ENCODE results near the gene MCRIP2. TPM values are rescaled to one million over a fixed set of nuclear protein-coding genes. Genes with fewer than 3 reads are reported as not detected.
A peak's percentile ranks its signal among the peaks of the same experiment; 100 is the strongest.

MCRIP2 gene
- total RNA-seq, 1 donor, result 13.3 TPM

DNA sequence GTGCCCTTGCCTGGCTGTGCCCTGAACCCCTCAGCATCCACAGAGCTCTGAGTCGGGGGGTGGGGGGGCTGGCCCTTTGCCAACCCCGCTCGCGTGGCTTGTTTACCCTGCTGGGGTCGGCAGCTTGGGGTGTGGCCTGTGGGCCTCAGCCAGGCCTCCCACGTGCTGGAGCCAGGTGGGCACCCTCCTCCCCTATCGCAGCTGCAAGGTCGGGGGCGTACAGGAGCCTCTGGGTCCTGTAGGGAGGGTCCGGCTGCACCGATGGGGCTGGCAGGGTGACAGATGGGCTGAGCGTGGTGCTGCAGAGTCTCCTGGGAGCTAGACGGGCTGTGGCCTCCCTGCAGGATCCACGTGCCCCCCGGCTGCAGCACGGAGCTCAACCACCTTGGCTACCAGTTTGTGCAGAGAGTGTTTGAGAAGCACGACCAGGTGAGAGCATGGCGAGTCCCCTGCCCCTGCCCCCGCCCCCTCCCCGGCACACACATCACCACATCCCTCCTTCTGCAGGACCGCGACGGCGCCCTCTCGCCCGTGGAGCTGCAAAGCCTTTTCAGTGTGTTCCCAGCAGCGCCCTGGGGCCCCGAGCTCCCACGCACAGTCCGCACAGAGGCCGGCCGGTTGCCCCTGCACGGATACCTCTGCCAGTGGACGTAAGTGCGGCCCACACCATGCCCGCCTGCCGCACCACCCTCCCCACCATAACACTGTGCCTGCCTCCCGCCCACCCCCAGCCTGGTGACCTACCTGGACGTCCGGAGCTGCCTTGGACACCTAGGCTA lies 29.9 kb downstream of the MCRIP2 start:
- no peak overlapping the region for H3K4me3 ChIP-seq (ENCODE audit: low read depth, low read length)
- TF ChIP-seq, protein P1, sequence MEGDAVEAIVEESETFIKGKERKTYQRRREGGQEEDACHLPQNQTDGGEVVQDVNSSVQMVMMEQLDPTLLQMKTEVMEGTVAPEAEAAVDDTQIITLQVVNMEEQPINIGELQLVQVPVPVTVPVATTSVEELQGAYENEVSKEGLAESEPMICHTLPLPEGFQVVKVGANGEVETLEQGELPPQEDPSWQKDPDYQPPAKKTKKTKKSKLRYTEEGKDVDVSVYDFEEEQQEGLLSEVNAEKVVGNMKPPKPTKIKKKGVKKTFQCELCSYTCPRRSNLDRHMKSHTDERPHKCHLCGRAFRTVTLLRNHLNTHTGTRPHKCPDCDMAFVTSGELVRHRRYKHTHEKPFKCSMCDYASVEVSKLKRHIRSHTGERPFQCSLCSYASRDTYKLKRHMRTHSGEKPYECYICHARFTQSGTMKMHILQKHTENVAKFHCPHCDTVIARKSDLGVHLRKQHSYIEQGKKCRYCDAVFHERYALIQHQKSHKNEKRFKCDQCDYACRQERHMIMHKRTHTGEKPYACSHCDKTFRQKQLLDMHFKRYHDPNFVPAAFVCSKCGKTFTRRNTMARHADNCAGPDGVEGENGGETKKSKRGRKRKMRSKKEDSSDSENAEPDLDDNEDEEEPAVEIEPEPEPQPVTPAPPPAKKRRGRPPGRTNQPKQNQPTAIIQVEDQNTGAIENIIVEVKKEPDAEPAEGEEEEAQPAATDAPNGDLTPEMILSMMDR (IDR thresholded peaks at IDR 0.05; ENCODE audit: insufficient read depth, low read length), result no peak
- no peak for DNase-seq (ENCODE audit: low read depth)

DNA sequence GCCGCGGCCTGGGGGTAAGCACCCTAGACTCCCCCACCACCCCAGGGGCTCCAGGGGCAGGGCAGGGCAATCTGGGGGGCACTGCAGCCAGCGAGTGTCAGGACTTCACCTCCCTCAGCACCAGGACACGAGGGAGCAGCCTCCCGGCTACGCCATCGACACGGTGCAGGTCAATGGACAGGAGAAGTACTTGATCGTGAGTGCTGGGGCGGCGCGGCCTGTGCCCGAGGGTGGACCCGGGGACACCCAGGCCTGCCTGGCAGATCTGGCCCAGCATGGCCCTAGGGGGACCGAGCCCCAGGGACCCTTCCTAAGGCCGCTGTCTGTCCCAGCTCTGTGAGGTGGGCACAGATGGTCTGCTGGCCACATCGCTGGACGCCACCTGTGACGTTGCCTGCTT lies 30.7 kb downstream of the MCRIP2 start:
- no peak overlapping the region for H3K4me3 ChIP-seq (ENCODE audit: low read depth, low read length)
- DNase-seq (ENCODE audit: low read depth), result no peak
- TF ChIP-seq, protein P1 (IDR thresholded peaks at IDR 0.05; ENCODE audit: insufficient read depth, low read length), result no peak

DNA sequence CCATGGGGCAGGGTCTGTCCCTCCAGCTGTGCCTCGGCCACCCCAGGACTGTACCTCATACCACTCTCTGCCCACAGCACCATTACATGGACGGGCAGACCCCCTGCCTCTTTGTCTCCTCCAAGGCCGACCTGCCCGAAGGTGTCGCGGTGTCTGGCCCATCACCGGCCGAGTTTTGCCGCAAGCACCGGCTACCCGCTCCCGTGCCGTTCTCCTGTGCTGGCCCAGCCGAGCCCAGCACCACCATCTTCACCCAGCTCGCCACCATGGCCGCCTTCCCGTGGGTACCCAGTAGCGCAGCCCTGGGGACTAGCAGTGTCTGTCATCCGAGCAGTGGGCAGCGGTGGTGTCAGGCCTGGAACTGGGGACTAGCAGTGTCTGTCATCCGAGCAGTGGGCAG lies 31.2 kb downstream of the MCRIP2 start:
- no peak for DNase-seq (ENCODE audit: low read depth)
- TF ChIP-seq, protein P1 (IDR thresholded peaks at IDR 0.05; ENCODE audit: insufficient read depth, low read length), result no peak
- no peak overlapping the region for H3K4me3 ChIP-seq (ENCODE audit: low read depth, low read length)

DNA sequence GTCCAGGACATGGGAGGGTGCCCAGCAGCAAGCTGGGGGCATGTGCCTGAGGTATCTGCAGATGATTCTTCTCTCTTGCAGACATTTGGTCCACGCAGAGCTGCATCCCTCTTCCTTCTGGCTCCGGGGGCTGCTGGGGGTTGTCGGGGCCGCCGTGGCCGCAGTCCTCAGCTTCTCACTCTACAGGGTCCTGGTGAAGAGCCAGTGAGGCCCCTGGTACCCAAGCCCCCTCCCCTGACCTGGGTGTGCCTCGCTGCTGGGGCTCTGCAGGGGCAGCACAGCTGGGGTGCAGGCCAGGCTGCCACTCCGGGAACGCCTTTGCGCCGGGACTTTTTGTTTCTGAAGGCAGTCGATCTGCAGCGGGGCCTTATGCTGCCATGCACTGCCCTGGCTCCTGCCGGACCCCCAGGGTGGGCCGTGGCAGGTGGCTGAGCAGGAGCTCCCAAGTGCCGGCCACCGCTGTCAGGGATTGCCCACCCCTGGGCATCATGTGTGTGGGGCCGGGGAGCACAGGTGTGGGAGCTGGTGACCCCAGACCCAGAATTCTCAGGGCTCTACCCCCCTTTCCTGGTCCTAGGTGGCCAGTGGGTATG lies 31.9 kb downstream of the MCRIP2 start:
- TF ChIP-seq, protein P1 (IDR thresholded peaks at IDR 0.05; ENCODE audit: insufficient read depth, low read length), result no peak
- H3K4me3 ChIP-seq (ENCODE audit: low read depth, low read length), result no peak overlapping the region
- no peak for DNase-seq (ENCODE audit: low read depth)

DNA sequence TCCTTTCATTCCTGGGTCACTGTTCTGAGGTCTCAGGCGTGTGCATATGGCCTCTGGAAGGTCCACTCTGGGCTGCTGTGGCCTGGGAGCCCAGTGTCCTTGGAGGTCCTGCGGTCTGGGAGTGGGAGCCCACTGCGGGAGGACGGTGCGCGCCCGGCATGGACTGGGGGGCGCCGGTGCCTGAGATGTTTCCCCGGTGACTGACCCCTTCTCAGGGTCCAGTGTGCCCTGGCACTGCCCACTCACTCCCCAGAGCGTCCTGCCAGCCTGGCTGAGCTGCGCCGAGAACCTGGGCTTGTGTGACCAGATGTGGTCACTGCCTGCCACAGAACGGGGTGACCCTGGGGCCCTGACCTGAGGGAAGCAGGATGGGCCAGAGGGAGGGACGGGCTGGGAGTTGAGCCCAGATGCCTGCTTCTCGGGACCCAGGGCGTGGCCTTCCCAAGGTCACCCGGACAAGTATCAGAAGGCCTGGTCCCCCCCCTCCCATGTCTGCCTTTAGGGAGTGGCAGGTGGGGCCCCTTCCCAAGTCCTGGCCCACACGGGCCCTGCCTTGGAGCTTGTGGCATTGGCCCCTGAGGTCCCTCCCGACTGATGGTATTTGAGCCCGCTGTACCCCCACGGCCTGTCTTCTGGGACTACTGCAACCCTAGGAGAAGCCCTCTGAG lies 32.7 kb downstream of the MCRIP2 start:
- H3K4me3 ChIP-seq (ENCODE audit: low read depth, low read length), result no peak overlapping the region
- no peak for DNase-seq (ENCODE audit: low read depth)
- TF ChIP-seq, protein P1 (IDR thresholded peaks at IDR 0.05; ENCODE audit: insufficient read depth, low read length), result no peak

DNA sequence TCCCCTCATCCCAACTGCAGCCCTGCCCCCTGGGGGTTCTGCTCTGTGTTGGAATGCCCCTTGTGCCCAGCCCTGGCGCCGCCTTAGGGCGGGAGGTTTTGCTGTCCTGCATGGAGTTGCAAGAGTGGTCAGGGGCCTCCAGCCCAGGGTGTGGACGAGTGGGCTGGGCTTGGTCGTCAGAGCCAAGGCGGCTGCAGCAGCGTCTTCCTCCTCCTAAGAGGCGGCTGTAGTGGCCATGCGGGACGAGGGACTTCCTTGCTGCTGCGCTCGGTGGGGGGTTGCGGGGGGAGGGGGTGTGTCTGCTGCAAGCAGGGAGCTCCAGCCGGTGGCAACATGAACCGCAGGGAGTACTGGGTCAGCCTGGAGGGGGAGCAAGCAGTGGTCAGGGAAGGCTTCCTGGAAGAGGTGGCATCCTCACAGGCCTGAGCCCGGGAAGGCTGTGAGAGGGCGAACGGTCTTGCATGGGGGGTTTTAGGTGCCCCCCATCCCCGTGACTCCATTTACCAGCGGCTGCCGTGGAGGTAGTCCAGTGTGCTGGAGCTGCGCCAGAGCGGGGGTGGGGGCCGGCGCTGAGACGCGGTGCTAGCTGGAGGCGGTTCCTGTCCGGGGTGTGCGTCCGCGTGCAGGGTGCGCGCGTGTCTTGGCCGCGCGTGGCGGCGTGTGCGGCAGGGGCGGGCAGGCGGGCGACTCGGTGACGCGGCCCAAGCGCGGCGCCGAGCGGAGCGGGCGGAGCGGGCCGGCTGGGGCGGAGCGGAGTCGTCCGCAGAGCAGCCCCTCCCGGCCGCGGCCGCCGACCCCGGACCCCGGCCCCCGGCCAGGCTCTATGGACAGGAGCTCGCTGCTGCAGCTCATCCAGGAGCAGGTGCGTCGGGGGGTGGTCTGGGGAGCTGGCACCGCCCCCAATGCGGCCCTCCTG lies 33.6 kb downstream of the MCRIP2 start, which contains the start of gene RHBDL1:
TSS of gene RHBDL1 (plus strand) at position 704 of the 916 bp plus-strand sequence. CDS start at position 824, 120 bp downstream.
- peak; percentile 6 for DNase-seq (ENCODE audit: low read depth)
- peak within 1 kb of the TSS; percentile 53 for H3K4me3 ChIP-seq (ENCODE audit: low read depth, low read length)
- TF ChIP-seq, protein P1 (IDR thresholded peaks at IDR 0.05; ENCODE audit: insufficient read depth, low read length), result no peak
